Measurements from ENCODE around the gene SOD2.
"Not testable (repeated sequence)": the region's sequence is repeated elsewhere in the genome, so short reads cannot be mapped to it uniquely, and the experiment has no call there.

GRCh38 chr6:159732550-159732949, 39.5 kb upstream of the SOD2 start:
- TF ChIP-seq CTCF (IDR thresholded peaks at IDR 0.05; ENCODE audit: insufficient read depth, low read depth, low read length); EZH2 (IDR thresholded peaks at IDR 0.05; ENCODE audit: insufficient read depth, low read length): not testable (repeated sequence)

Data from astrocyte (in vitro differentiated cells and primary cell).